HEK293 (cell line): ENCODE measurements around the gene TUT1.
"Not testable (repeated sequence)": the region's sequence is repeated elsewhere in the genome, so short reads cannot be mapped to it uniquely, and the experiment has no call there.

Source experiments
- CTCF ChIA-PET: fragments of 350-600 bp; formaldehyde crosslinking; extraction: SDS; loops from one replicate; lab custom pipeline; 2021; ENCODE audit warnings: antibody characterized with exemption; lab: Yijun Ruan, JAX
- POLR2A ChIA-PET: fragments of 300-600 bp; formaldehyde crosslinking; extraction: SDS; loops from one replicate; lab custom pipeline; 2020; ENCODE audit warnings: antibody characterized with exemption, inconsistent platforms; lab: Yijun Ruan, JAX
- H3K27ac ChIP-seq: fragments of 200-500 bp; sonication (Bioruptor generic); 2 replicates; pipeline ENCODE4 v1.5.1; 2014; ENCODE audit warnings: low read depth, low read length, control low read depth, inconsistent platforms; ENCODE audit errors: extremely low read depth
- H3K36me3 ChIP-seq, 2 experiments: fragments of 200-500 bp in 1 of 2; sonication (Bioruptor generic) in 1 of 2; 1 replicate in 1 of 2; 2 replicates in 1 of 2; pipeline ENCODE4 v1.5.1; 2014 to 2017; ENCODE audit warnings: inconsistent platforms in 2 of 2, low read length in 2 of 2; ENCODE audit not compliant: control insufficient read depth in 2 of 2, insufficient read depth in 1 of 2
- H3K4me1 ChIP-seq: fragments of 200-500 bp; sonication (Bioruptor generic); 2 replicates; pipeline ENCODE4 v1.5.1; 2014; ENCODE audit warnings: mild to moderate bottlenecking, low read length, inconsistent platforms; ENCODE audit not compliant: control insufficient read depth, insufficient read depth
- H3K4me3 ChIP-seq: 2 replicates; pipeline ENCODE4 v1.5.1; 2011; ENCODE audit warnings: low read depth, mild to moderate bottlenecking, control low read depth, low read length, moderate library complexity
- H3K9me3 ChIP-seq: fragments of 200-500 bp; sonication (Bioruptor generic); 2 replicates; pipeline ENCODE4 v1.5.1; 2014; ENCODE audit warnings: low read depth, low read length, inconsistent platforms; ENCODE audit not compliant: control insufficient read depth, insufficient read depth
- CTCF ChIP-seq: fragments of 450-650 bp; formaldehyde crosslinking; IDR thresholded peaks from 2 replicates; pipeline ENCODE4 v1.5.1; 2016; ENCODE audit warnings: missing biosample characterization, missing genetic modification characterization
- KLF1 ChIP-seq: fragments of 450-650 bp; formaldehyde crosslinking; IDR thresholded peaks from 2 replicates; pipeline ENCODE4 v1.5.1; 2016; ENCODE audit warnings: missing biosample characterization, missing genetic modification characterization
- TCF7L2 ChIP-seq: IDR thresholded peaks from 2 replicates; pipeline ENCODE4 v1.6.1; 2011; ENCODE audit warnings: low read depth, mild to moderate bottlenecking, inconsistent platforms, low read length, moderate library complexity, borderline replicate concordance
- ZBTB26 ChIP-seq: fragments of 450-650 bp; formaldehyde crosslinking; optimal IDR thresholded peaks from 2 replicates; pipeline ENCODE3; 2016; ENCODE audit warnings: missing biosample characterization, mild to moderate bottlenecking, missing genetic modification characterization
- ZBTB6 ChIP-seq: fragments of 450-650 bp; formaldehyde crosslinking; IDR thresholded peaks from 2 replicates; pipeline ENCODE4 v1.5.1; 2017; ENCODE audit warnings: missing biosample characterization, missing genetic modification characterization
- ZNF121 ChIP-seq: fragments of 450-650 bp; formaldehyde crosslinking; IDR thresholded peaks from 2 replicates; pipeline ENCODE4 v1.5.1; 2016; ENCODE audit warnings: missing biosample characterization, missing genetic modification characterization
- ZNF221 ChIP-seq: fragments of 450-650 bp; formaldehyde crosslinking; IDR thresholded peaks from 2 replicates; pipeline ENCODE4 v1.5.1; 2017; ENCODE audit warnings: missing biosample characterization, missing genetic modification characterization, borderline replicate concordance
- ZNF266 ChIP-seq: fragments of 450-650 bp; formaldehyde crosslinking; IDR thresholded peaks from 2 replicates; pipeline ENCODE4 v1.5.1; 2016; ENCODE audit warnings: missing biosample characterization, missing genetic modification characterization, low read depth
- ZNF362 ChIP-seq: fragments of 450-650 bp; formaldehyde crosslinking; IDR thresholded peaks from 2 replicates; pipeline ENCODE4 v1.5.1; 2016; ENCODE audit warnings: missing biosample characterization, missing genetic modification characterization
- ZSCAN5A ChIP-seq: fragments of 450-650 bp; formaldehyde crosslinking; IDR thresholded peaks from 2 replicates; pipeline ENCODE4 v1.5.1; 2016; ENCODE audit warnings: missing biosample characterization, missing genetic modification characterization

Gene TUT1

GRCh38 chr11:62588966-62589637 is 2.2 kb downstream of the TUT1 start:
- no peak overlapping the region for H3K4me3 ChIP-seq
- POLR2A ChIA-PET: interaction anchor here (0.7 to 3.2 kb wide), 4 partner anchors 13 to 64 kb away, joined by 3 to 13 read pairs (median 4); partner anchors contain the start of genes B3GAT3, EEF1G, INTS5 and MTA2
- CTCF ChIA-PET: interaction anchor here (0.6 to 1.0 kb wide), 6 partner anchors 9 to 105 kb away, joined by 3 to 5 read pairs (median 3); partner anchors contain the start of gene EEF1G
- peaks cover 14 to 51% of the 10 kb centered on the region in 2 experiments; a peak in 2 of 3 replicates for H3K36me3 ChIP-seq
- H3K27ac ChIP-seq: no peak overlapping the region
- H3K9me3 ChIP-seq: no peaks in the 10 kb centered on the region
- H3K4me1 ChIP-seq: no peaks in the 10 kb centered on the region
- TF ChIP-seq ZSCAN5A (no peak), KLF1 (tag by site-specific recombination) (no peak), CTCF (peak; percentile 8; the same call in 1 of the 2 replicates), TCF7L2 (no peak), ZBTB6 (no peak), ZNF266 (tag by site-specific recombination) (no peak), ZNF362 (tag by site-specific recombination) (peak; percentile 32; the same call in 1 of the 2 replicates), ZNF121 (tag by site-specific recombination) (no peak), ZNF221 (tag by site-specific recombination) (no peak), ZBTB26 (tag by site-specific recombination) (no peak)

- H3K27ac ChIP-seq, H3K4me1 ChIP-seq, H3K9me3 ChIP-seq, H3K4me3 ChIP-seq: not testable (repeated sequence)
- peaks cover 14 to 61% of the 10 kb centered on the region in 2 experiments; a peak in 2 of 3 replicates for H3K36me3 ChIP-seq
- ChIA-PET POLR2A (interaction anchor here (1.0 to 2.4 kb wide), 2 partner anchors 11 to 182 kb away, joined by 3 to 11 read pairs; partner anchors contain the start of gene EEF1G), CTCF (interaction anchor here (0.6 to 1.4 kb wide), 3 partner anchors 25 to 276 kb away, joined by 3 to 4 read pairs (median 4); no protein-coding TSS in a partner anchor)
Observed at GRCh38 chr11:62585356-62585755, 6.0 kb downstream of the TUT1 start.

GRCh38 chr11:62581735-62582134 is 9.6 kb downstream of the TUT1 start:
- TF ChIP-seq ZNF121 (tag by site-specific recombination): peak; percentile 69; the same call in 1 of the 2 replicates
- ChIA-PET CTCF (interaction anchor here (1.4 kb wide), 1 partner anchor 30 kb away, joined by 5 read pairs; no protein-coding TSS in a partner anchor), POLR2A (interaction anchor here (2.0 to 2.5 kb wide), 2 partner anchors 8 to 10 kb away, joined by 10 to 13 read pairs; partner anchors contain the start of genes EEF1G and TUT1)
- peaks cover 7 to 74% of the 10 kb centered on the region in 2 experiments; a peak in 2 of 3 replicates for H3K36me3 ChIP-seq
- H3K4me3 ChIP-seq, H3K9me3 ChIP-seq, H3K27ac ChIP-seq, H3K4me1 ChIP-seq: not testable (repeated sequence)
